M059J (cell line): Measurements from ENCODE around the gene TIGD1. TPM values are rescaled to one million over a fixed set of nuclear protein-coding genes. Genes with fewer than 3 reads are reported as not detected.
"Not testable (repeated sequence)": the region's sequence is repeated elsewhere in the genome, so short reads cannot be mapped to it uniquely, and the experiment has no call there.

Experiments used
- DNase-seq: peaks from one replicate; pipeline ENCODE4 v3.0.0-alpha.2; 2012; ENCODE audit warnings: low read depth
- total RNA-seq: library from RNA; depleted of rRNA; stranded (reverse); fragments of >200 nt; shearing (Covaris generic); gene quantifications from 2 replicates; pipeline ENCODE4 v1.2.3, GENCODE V29; 2014

TIGD1 gene
- total RNA-seq, 1 experiment from 2014 or later, result 3.4 TPM

DNA sequence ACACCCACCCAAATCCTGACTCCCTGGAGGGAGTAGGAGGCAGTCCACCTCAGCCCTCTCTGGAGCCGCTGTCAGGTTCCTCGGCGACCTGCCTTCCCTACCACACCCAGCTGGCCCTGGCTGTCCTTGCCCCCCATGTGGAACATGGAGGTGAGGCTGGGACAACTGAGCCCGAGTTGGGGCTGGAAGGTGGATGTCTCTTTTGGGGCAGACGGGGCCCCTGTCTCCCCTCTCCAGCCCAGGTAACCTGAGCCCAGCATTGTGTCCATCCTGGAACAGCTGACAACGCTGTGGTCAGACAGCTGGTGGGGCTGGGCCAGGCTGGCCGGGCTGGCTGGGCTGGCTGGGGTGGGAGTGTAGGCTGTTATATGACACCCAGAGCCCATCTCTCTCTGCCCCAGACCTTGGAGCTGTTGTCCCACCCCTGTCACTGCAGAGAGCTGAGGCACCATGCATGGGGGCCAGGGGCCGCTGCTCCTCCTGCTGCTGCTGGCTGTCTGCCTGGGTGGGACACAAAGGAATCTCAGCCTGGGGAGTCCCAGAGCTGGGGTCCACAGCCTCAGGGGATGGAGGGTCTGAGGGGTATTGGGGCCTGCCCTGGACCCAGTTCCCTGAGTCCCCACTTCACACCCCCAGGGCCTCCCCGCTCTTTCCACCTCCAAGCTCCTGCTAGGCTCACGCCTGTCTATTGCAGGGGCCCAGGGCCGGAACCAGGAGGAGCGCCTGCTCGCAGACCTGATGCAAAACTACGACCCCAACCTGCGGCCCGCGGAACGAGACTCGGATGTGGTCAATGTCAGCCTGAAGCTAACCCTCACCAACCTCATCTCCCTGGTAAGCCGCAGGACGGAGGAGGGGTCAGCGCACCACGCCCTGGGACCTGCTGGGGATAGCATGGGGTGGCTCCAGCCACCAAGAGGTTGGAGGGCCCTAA, 10.8 kb downstream of the TIGD1 start, which contains the start of gene CHRNG:
Gene CHRNG, plus strand, starts transcription at position 395 of the 934 bp plus-strand sequence. Its CDS starts 56 bp downstream, at position 451.
- DNase-seq, result no peak

DNA sequence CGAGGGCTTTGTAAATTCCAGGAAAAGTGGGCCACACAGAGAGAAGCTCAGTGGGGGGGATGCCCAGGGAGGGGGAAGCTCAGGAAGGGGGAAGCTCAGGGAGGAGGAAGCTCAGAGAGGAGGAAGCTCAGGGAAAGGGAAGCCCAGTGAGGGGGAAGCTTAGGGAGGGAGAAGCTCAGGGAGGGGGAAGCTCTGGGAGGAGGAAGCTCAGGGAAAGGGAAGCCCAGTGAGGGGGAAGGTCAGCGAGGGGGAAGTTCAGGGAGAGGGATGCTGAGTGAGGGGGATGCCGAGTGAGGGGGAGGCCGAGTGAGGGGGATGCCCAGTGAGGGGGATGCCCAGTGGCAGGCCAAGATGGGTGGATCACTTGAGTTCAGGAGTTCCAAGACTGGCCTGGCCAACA, 11.7 kb downstream of the TIGD1 start:
- DNase-seq, result no peak

DNA sequence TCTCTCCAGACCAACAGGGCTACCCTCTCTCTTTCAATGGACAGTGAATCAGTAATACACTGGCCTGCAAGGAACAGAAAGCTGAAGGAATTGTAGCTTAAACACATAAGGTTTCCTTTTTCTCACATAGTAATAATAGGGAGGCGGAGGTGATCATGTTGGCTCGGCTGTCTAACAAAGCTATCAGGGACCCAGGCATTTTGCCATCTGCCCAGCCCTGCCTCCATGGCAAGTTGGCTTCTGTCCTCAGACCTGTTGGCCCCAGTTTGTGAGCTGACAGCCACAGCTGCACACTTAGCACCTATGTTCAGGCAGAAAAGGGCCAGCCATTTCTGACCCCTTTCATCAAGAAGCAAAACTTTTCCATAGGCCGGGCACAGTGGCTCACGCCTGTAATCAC, 12.9 kb downstream of the TIGD1 start:
- DNase-seq, result no peak

DNA sequence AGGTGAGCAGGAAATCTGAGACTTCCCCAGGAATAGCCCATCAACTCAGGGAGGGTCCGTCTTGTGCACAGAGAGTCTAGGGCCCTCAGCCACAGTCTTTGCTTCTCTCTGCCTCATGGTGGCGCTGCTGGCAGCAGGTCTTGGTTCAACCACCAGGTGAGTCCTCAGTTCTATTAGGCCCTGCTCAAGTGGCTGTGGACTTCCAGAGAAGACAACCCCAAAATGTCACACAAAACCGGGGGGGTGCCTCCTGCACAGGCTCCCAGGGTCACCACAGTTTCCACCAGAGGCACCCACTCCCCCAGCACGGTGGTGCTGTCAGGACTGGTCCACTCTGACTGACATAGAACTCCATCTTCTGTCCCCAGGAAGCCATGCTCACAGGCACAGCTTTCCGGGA, 13.3 kb downstream of the TIGD1 start:
- DNase-seq, result no peak

DNA sequence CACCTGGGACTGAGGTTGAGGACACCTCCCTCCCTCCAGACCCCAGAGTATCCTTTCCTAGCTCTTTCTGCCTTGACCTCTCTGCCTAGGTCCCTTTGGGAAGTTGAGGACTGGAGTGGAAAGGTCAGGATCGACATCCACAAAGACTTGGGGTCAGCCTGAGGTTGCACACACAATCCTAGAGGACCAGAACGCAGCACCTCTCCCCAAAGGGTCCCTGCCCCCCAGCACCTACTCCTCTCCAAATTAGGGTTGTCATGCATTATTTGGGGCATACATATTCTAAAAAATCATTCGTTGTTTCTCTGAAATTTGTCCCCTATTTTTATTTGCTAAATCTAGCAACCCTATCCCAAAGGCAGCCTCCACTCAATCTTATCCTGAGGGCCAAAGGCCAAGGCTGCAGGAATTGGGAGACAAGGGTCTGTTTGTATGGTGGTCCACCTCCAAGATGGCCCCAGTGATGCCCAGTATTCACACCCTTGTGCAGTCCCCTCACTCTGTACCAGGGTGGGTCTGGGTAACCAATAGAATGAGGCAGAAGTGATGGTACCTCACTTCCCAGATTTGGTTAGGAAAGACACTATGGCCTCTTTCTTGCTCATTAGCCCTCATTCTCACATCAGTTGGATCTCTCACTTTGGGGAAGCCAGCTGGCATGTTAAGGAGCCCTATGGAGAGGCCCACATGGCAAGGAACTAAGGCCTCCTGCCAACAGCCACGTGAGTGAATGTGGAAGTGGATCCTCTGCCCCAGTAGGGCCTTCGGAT, 14.4 kb downstream of the TIGD1 start:
- DNase-seq, result no peak

DNA sequence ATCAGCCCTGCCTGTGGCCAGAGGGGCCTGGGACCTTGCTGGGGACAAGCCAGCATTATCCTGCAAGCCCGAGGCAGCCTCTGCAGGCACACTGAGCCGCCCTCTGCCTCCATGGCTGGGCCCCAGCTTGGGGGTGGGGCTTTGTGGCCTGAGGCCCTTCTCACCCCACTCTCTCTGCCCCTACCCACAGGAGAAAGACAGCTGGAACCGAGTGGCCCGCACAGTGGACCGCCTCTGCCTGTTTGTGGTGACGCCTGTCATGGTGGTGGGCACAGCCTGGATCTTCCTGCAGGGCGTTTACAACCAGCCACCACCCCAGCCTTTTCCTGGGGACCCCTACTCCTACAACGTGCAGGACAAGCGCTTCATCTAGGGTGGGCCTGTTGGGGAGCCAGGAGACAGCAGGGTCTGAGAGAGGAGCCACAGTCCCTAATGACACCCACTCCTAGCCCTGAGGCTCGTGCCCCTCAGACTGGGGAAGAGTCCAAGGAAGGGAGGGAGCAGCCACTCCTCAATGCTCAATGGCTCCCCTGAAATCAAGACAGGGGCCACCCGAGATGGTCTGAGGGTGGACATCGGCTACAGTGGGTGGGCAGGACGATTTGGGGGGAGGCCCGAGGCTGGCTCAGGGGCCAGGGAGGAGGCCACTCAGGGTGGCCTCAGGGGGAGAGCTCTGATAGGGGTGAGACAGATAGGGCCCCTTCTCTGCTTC, 15.3 kb downstream of the TIGD1 start:
- DNase-seq, result no peak

DNA sequence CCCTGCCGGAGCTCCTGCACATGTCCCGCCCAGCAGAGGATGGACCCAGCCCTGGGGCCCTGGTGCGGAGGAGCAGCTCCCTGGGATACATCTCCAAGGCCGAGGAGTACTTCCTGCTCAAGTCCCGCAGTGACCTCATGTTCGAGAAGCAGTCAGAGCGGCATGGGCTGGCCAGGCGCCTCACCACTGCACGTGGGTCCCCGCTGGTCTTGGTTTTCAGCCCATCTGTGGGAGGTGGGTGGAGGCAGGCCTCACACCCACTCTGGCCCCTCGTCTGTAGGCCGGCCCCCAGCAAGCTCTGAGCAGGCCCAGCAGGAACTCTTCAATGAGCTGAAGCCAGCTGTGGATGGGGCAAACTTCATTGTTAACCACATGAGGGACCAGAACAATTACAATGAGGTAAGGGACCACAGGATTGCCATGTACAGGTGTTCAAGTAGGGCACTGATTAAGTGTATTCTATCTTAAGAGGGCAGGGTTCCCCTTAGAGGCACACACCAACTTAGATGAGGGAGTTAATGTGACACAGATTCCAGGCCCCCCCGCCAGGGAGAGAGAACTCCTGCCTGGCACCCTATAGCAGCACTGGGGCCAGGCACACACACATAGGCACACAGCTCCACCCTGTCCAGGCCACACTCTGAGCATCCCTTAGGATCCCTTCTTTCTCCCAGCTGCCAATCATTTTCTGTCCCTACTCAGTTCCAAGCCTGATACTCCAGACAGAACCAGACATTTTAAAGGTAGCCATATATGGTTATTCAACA, 16.2 kb downstream of the TIGD1 start:
- DNase-seq, result no peak

DNA sequence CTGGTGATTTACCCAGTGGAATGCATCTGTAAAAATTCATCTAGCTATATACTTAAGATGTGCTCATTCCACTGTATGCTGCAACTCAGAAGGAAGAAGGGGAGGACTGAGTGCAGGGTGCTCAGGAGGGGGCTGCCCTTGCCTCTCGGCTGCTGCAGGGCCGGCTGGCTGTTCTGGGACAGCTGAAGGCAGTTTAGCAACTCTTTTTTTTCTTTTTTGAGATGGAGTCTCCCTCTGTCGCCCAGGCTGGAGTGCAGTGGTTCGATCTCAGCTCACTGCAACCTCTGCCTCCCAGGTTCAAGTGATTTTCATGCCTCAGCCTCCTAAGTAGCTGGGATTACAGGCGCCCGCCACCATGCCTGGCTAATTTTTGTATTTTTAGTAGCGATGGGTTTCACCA, 17.5 kb downstream of the TIGD1 start:
- not testable (repeated sequence) for DNase-seq

DNA sequence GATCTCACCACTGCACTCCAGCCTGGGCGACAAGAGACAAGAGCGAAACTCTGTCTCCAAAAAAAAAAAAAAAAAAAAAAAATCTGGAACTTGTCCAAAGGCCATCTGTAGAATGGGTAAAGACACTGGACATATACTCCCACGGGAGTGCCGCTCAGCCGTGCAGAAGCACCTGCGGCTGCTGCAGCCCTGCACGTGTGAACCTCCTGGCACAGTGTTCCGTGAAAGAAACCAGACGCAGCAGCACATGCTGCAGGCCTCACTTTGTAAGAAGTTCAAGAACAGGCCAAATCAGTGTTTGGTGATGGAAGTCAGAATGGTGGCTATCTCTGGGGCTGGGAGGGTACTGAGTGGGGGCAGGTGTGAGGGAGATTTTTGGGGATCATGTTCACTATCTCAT, 17.9 kb downstream of the TIGD1 start:
- no peak for DNase-seq

DNA sequence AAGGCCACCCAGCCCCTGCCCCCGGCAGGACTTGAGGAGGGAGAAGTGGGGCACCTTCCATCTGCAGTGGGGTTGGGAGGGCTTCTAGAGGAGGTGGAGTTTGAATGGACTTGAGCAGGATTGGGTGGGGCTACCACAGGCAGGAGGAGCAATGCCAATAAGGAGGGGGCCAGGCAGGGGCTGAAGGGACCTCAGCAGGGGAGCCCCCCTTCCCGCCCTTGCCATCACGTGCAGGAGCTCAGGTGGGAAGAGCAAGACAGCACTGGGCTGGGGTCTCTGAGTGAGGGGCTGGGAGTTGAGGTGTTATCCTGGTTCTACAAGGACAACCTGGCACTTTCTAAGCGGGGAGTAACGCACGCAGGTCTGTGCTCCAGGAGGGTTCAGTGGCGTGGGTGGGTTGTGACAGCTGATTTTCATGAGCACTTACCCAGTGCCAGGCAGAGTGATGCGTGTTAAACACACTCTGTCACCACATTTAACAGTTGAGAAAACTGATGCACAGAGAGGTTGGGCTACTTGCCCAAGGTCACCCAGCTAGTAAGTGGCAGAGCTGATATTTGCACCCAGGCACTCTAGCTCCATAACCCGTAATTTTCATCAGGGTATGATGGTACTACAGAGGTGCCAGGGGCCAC, 19.6 kb downstream of the TIGD1 start:
- no peak for DNase-seq

DNA sequence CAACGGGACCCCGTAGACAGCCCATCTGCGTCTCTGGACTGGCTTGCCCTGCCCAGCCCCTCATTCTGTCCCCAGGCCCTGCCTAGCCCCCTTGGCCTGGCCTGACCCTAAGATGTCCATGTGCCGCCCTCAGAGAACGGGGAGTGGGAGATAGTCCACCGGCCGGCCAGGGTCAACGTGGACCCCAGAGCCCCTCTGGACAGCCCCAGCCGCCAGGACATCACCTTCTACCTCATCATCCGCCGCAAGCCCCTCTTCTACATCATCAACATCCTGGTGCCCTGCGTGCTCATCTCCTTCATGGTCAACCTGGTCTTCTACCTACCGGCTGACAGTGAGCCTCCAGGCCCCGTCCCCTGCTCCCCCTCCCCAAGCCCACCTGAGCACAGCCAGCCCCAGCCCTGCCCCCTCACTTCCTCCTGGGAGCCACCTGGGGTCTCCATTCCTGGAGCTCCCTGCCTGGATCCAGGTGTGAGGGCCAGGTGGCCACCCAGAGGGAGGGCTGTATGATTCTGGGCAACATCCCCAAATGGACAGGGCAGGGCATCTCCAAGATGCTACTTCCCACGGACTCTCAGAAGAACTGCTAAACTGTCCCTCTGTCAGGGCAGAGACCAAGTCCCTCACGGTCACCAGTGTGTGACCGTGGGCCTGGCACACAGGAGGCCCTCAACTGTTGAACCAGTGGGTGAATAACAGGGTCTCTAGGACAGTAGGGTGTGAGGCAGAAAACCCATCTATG, 20.4 kb downstream of the TIGD1 start:
- DNase-seq, result no peak

DNA sequence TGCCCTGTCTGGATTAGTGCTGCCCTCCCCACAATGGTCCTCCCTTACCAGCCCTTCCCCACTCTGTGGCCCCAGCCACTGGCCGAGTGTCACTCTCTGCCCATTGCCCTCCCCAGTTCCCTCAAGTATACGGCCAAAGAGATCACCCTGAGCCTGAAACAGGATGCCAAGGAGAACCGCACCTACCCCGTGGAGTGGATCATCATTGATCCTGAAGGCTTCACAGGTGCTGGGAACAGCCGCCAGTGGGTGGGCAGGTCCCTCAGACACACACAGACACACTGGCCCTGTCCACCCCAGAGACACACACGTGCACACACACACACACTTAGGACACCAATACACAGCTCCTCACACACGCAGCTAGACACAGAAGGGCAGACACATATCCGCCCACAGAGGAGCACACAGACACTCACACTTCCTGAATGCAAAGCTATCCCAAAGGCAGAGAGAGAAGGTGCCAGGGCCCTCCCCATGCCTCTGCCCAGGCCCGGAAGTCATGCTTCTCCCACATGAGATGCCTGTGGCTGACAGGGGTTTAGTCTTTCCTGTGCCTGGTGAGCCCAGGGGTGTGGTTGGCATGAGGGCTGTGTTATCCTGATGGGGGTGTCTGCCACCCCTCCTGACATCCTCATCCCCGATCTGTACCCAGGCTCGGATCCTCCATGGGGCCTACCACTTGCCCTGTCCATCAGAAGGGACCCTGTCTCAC, 21.5 kb downstream of the TIGD1 start:
- peak; percentile 42 for DNase-seq

DNA sequence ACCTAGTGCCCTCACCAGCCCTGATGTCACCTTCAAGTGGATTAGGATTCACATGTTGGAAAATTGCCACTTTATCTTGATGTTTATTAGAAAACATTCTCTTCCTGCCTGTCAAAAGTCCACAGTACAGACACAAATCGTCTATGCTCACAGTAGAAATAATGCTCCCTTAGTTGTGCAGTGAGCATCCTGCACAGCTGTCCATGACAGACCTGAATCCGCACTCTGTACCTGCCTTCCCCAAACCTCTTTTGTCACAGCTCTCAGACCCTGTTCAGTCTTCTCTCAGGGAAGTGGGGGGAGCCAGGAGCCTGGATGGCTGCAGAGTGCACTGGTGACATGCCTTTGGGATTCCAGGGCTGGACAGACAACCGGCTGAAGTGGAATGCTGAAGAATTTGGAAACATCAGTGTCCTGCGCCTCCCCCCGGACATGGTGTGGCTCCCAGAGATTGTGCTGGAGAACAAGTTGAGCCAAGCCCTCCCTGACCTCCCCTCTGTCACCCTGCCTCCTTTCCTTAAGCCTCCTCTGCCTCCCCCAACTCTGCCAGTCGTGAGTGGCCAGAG, 22.4 kb downstream of the TIGD1 start:
- no peak for DNase-seq

DNA sequence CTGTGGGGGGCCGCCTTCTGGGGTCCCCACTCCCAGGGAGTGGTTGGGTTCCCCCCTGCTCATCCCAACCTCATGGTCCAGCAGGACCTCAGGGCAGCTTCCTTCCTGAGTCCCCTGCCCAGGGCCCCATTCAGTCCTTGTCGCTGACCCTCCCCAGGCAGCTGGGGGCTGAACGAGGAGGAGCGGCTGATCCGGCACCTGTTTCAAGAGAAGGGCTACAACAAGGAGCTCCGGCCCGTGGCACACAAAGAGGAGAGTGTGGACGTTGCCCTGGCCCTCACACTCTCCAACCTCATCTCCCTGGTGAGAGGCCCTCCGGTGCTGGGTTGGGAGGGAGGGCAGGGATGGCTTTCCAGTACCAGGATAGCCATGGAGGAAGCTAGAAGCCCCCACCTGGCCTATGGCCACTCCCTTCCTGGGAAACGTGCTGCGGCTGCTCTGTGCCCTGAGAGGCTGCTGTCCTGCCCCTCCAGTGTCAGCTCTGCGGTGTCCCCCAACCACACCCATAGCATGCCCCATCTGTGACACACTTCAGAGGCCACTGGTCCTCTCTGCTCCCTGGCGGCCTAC, 23.9 kb downstream of the TIGD1 start:
- no peak for DNase-seq

DNA sequence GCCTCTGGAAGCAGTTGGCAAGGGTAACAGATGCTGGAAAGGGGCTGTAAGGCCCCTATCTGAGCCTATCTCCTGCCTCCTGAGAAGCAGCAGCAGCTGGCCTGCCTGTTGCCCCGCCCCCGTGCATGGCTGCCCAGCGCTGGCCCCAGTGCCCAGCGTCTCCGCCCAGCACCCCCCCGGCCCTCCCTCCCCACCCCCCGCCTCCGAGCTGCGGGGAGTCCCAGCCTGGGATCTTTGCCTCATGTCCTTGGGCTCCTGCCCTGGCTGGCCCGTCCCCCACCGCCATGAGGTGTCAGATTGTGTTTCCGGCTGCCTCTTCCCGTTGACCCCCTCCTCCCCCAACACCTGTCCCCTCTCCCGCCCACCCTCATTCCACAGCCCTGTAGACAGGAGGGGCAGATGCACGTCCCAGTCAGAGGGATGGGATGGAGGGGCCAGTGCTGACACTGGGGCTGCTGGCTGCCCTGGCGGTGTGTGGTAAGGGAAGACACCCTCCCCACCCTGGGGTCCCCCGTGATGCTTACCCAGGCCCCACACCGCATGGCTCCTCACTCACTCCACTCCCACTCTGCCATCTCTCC, 24.5 kb downstream of the TIGD1 start, which contains the start of gene CHRND:
Gene CHRND, plus strand, starts transcription at position 370 of the 581 bp plus-strand sequence. Its CDS starts 56 bp downstream, at position 426.
- no peak for DNase-seq

DNA sequence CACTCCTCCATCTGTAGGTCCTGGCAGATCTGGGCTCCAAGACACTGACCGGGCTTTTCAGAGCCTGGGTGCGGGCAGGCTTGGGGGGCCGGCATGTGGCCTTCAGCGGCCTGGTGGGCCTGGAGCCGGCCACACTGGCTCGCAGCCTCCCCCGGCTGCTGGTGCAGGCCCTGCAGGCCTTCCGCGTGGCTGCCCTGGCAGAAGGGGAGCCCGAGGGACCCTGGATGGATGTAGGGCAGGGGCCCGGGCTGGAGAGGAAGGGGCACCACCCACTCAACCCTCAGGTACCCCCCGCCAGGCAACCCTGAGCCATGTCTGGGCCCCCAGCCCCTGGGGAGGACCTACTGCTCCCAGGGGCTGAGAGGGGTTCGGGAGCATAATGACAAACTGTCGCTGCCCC, 25.2 kb downstream of the TIGD1 start:
- DNase-seq, result no peak

DNA sequence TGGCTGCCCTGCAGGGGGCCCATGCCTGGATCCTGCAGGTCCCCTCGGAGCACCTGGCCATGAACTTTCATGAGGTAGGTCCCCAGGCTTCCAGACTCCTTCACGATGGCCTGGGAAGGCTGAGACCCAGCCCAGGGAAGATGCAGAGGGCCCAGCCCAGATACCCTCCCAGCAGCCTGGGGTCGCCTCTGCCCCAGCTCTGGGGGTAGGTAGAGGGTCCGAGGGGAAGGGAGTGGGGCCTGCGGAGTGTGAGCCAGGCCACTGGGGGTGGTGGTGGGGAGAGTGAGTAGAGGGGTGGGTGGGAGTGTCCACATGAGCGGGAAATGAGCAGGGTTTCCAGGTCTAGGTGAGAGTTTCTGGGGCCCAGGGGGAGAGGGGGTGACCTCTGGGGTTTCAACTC, 25.6 kb downstream of the TIGD1 start:
- no peak for DNase-seq
